Natural killer cell (primary cell): ENCODE results near the gene ZC3H18. TPM values are rescaled to one million over a fixed set of nuclear protein-coding genes. Genes with fewer than 3 reads are reported as not detected.

Source experiments
- ATAC-seq, 3 donors: fragments of 150-1000 bp in 2 of 3; fragments of 200-7000 bp in 1 of 3; cut with Tn5 transposase; 1 replicate in 1 of 3; 2 replicates in 2 of 3; pipeline ENCODE4 v1.10.0; 2021; ENCODE audit warnings: mild to moderate bottlenecking in 2 of 3, moderate library complexity in 2 of 3
- DNase-seq, 2 donors: peaks; one replicate each; pipeline versions ENCODE4 v3.0.0 to v3.0.0-alpha.2; 2013 to 2021; ENCODE audit warnings: mixed read lengths in 1 of 2
- H3K27ac ChIP-seq: one replicate; pipeline ENCODE4 v1.5.1; 2013; ENCODE audit warnings: mild to moderate bottlenecking, low read length
- H3K27me3 ChIP-seq: one replicate; pipeline ENCODE4 v1.6.1; 2013; ENCODE audit warnings: low read length; ENCODE audit not compliant: control insufficient read depth, insufficient read depth
- H3K36me3 ChIP-seq: one replicate; pipeline ENCODE4 v1.6.1; 2013; ENCODE audit warnings: low read length; ENCODE audit not compliant: control insufficient read depth, insufficient read depth
- H3K4me1 ChIP-seq: one replicate; pipeline ENCODE4 v1.6.1; 2013; ENCODE audit warnings: low read length; ENCODE audit not compliant: control insufficient read depth, insufficient read depth
- H3K4me3 ChIP-seq: one replicate; pipeline ENCODE4 v1.5.1; 2013; ENCODE audit warnings: low read length
- H3K9me3 ChIP-seq: one replicate; pipeline ENCODE4 v1.6.1; 2013; ENCODE audit warnings: low read length; ENCODE audit not compliant: control insufficient read depth, insufficient read depth
- H3K27ac Mint-ChIP-seq, 2 donors: one replicate each; pipeline ENCODE4 v1.8.0; 2022; ENCODE audit warnings: mild to moderate bottlenecking in 2 of 2, mixed read lengths in 2 of 2, moderate library complexity in 1 of 2
- H3K27me3 Mint-ChIP-seq, 2 donors: one replicate each; pipeline ENCODE4 v1.8.0; 2022; ENCODE audit warnings: low read depth in 2 of 2, mixed read lengths in 2 of 2
- H3K36me3 Mint-ChIP-seq: one replicate; pipeline ENCODE4 v1.8.0; 2022; ENCODE audit warnings: mixed read lengths
- H3K4me1 Mint-ChIP-seq, 2 donors: one replicate each; pipeline ENCODE4 v1.8.0; 2022; ENCODE audit warnings: mixed read lengths in 2 of 2
- H3K4me3 Mint-ChIP-seq: one replicate; pipeline ENCODE4 v1.8.0; 2022; ENCODE audit warnings: mild to moderate bottlenecking, moderate library complexity, mixed read lengths
- H3K9me3 Mint-ChIP-seq, 2 donors: one replicate each; pipeline ENCODE4 v1.8.0; 2022; ENCODE audit warnings: mixed read lengths in 2 of 2
- WGBS: methylation state at CpG from one replicate; pipeline ENCODE4 v1.1.7; 2013; ENCODE audit warnings: missing lambda C conversion rate; ENCODE audit not compliant: insufficient coverage; 5-methylcytosine and 5-hydroxymethylcytosine counted together
- intact Hi-C: fragments of 100-400 bp; cut with micrococcal nuclease; formaldehyde crosslinking; loops from one replicate; pipeline ENCODE4 v1.14.2; 2022
- total RNA-seq, 4 donors: library from RNA; stranded (reverse); fragments of 120-200 nt in 1 of 4; gene quantifications; one replicate each; pipeline versions ENCODE4 v1.2.3 to v1.2.4, GENCODE V29; 2013 to 2022
- TF ChIP-seq, protein P1 (sequence below): fragments of 200-600 bp; IDR thresholded peaks from one replicate; pipeline ENCODE4 v1.8.0; 2022; ENCODE audit warnings: antibody characterized with exemption

The ZC3H18 gene
- total RNA-seq, 3 donors from 2014 or later (not counting 1 experiment from before 2014, with no cell fraction given), result 125 to 130 (median 126) TPM

GRCh38 chr16:88651989-88652761, 82.0 kb downstream of the ZC3H18 start:
- no peaks in the 10 kb centered on the region for H3K27me3 ChIP-seq
- 67% methylated on average over 29 of the region's 29 CpGs for WGBS
- Mint-ChIP-seq H3K4me3 (peak overlapping the region; percentile 95), H3K27ac (peak overlapping the region; percentile 96 to 99), H3K4me1 (peaks cover 42 to 60% of the 10 kb centered on the region in 2 donors), H3K36me3 (no peaks in the 10 kb centered on the region), H3K9me3 (no peaks in the 10 kb centered on the region), H3K27me3 (no peaks in the 10 kb centered on the region)
- TF ChIP-seq, protein P1, sequence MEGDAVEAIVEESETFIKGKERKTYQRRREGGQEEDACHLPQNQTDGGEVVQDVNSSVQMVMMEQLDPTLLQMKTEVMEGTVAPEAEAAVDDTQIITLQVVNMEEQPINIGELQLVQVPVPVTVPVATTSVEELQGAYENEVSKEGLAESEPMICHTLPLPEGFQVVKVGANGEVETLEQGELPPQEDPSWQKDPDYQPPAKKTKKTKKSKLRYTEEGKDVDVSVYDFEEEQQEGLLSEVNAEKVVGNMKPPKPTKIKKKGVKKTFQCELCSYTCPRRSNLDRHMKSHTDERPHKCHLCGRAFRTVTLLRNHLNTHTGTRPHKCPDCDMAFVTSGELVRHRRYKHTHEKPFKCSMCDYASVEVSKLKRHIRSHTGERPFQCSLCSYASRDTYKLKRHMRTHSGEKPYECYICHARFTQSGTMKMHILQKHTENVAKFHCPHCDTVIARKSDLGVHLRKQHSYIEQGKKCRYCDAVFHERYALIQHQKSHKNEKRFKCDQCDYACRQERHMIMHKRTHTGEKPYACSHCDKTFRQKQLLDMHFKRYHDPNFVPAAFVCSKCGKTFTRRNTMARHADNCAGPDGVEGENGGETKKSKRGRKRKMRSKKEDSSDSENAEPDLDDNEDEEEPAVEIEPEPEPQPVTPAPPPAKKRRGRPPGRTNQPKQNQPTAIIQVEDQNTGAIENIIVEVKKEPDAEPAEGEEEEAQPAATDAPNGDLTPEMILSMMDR, result no peak
- ATAC-seq (no peak), DNase-seq (peak; percentile 29 to 35)
- peaks cover 37% of the 10 kb centered on the region for H3K36me3 ChIP-seq
- H3K4me3 ChIP-seq, result peak overlapping the region; percentile 87
- no peaks in the 10 kb centered on the region for H3K9me3 ChIP-seq
- H3K27ac ChIP-seq, result peak overlapping the region; percentile 99
- intact Hi-C loops, result loop anchor here (1.0 to 5.0 kb wide), 5 partner anchors 15 to 1265 kb away; no protein-coding TSS in a partner anchor
- peaks cover 87% of the 10 kb centered on the region for H3K4me1 ChIP-seq

- no peaks in the 10 kb centered on the region for H3K27me3 Mint-ChIP-seq
- H3K27ac Mint-ChIP-seq, result peak overlapping the region; percentile 96 to 99
- TF ChIP-seq, protein P1, result no peak
- Histone ChIP-seq H3K27me3 (no peaks in the 10 kb centered on the region), H3K4me3 (no peak overlapping the region), H3K27ac (peak overlapping the region; percentile 99), H3K36me3 (peaks cover 37% of the 10 kb centered on the region), H3K9me3 (no peaks in the 10 kb centered on the region), H3K4me1 (peaks cover 81% of the 10 kb centered on the region)
- H3K9me3 Mint-ChIP-seq, result no peaks in the 10 kb centered on the region
- H3K36me3 Mint-ChIP-seq, result no peaks in the 10 kb centered on the region
- DNase-seq (no peak), ATAC-seq (no peak)
- intact Hi-C loops, result loop anchor here (1.0 to 5.0 kb wide), 3 partner anchors 12 to 1265 kb away; no protein-coding TSS in a partner anchor
- H3K4me1 Mint-ChIP-seq, result peaks cover 42 to 55% of the 10 kb centered on the region in 2 donors
- WGBS, result 71% methylated on average over 6 of the region's 8 CpGs
- H3K4me3 Mint-ChIP-seq, result peak overlapping the region; percentile 78
Measured at GRCh38 chr16:88652762-88653063, 82.5 kb downstream of the ZC3H18 start.

DNA sequence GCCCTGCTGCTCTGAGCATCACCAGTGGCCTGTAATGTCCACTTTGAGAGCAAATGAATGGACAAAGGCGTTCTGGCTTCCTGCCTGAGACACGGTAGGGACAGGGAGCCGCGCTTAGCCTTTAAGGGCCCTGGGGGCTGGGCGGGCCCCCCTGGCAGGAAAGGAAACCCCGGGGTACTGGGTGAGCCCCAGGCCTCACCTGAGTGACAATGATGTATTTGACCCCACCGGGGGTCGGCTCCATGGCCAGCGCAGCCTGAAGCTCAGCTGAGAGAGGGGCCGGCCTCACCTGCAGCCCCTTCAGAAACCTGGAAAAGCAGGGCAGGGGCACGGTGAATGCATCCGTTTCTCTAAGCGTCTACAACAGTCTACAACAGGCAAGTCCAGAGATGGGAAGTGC, 82.9 kb downstream of the ZC3H18 start:
- H3K9me3 Mint-ChIP-seq, result no peaks in the 10 kb centered on the region
- H3K4me3 ChIP-seq, result no peak overlapping the region
- peak overlapping the region; percentile 78 for H3K4me3 Mint-ChIP-seq
- ATAC-seq, result no peak
- peaks cover 42 to 51% of the 10 kb centered on the region in 2 donors for H3K4me1 Mint-ChIP-seq
- no peak for DNase-seq
- H3K27me3 Mint-ChIP-seq, result no peaks in the 10 kb centered on the region
- peak overlapping the region; percentile 99 for H3K27ac ChIP-seq
- H3K9me3 ChIP-seq, result no peaks in the 10 kb centered on the region
- peaks cover 77% of the 10 kb centered on the region for H3K4me1 ChIP-seq
- WGBS, result 77% methylated on average over 13 of the region's 13 CpGs
- intact Hi-C loops, result loop anchor here (1.0 to 5.0 kb wide), 3 partner anchors 13 to 1266 kb away; no protein-coding TSS in a partner anchor
- no peaks in the 10 kb centered on the region for H3K36me3 Mint-ChIP-seq
- H3K27me3 ChIP-seq, result no peaks in the 10 kb centered on the region
- TF ChIP-seq, protein P1, result no peak
- peaks cover 33% of the 10 kb centered on the region for H3K36me3 ChIP-seq
- peak overlapping the region; percentile 96 to 99 for H3K27ac Mint-ChIP-seq
